Psoas muscle (tissue), 8 donors: ENCODE results near the gene PJA2. TPM values are rescaled to one million over a fixed set of nuclear protein-coding genes. Genes with fewer than 3 reads are reported as not detected.
A peak's percentile ranks its signal among the peaks of the same experiment; 100 is the strongest.

Experiments used
- ATAC-seq, 4 donors: fragments of 200-7000 bp; cut with Tn5 transposase; one replicate each; pipeline ENCODE4 v1.9.1; 2020; ENCODE audit warnings: moderate library complexity in 3 of 4, mild to moderate bottlenecking in 2 of 4
- DNase-seq, 2 donors: peaks; one replicate each; pipeline ENCODE4 v3.0.0-alpha.2; 2020
- H3K27ac ChIP-seq: fragments of 200-600 bp; one replicate; pipeline ENCODE4 v1.8.0; 2022
- H3K27me3 ChIP-seq, 3 donors: fragments of 200-600 bp in 1 of 3; one replicate each; pipeline versions ENCODE4 v1.6.1 to v1.8.0; 2013 to 2022; ENCODE audit warnings: low read length in 2 of 3, mild to moderate bottlenecking in 2 of 3, moderate library complexity in 1 of 3; ENCODE audit not compliant: insufficient read depth in 3 of 3
- H3K36me3 ChIP-seq, 2 donors: fragments of 200-600 bp in 1 of 2; one replicate each; pipeline versions ENCODE4 v1.6.1 to v1.8.0; 2013 to 2022; ENCODE audit warnings: low read depth in 1 of 2, mild to moderate bottlenecking in 1 of 2, moderate library complexity in 1 of 2; ENCODE audit not compliant: insufficient read depth in 1 of 2
- H3K4me1 ChIP-seq: fragments of 200-600 bp; one replicate; pipeline ENCODE4 v1.8.0; 2022
- H3K4me3 ChIP-seq: fragments of 200-600 bp; one replicate; pipeline ENCODE4 v1.8.0; 2022; ENCODE audit warnings: mild to moderate bottlenecking
- H3K9me3 ChIP-seq: fragments of 200-600 bp; one replicate; pipeline ENCODE4 v1.8.0; 2022
- CTCF ChIP-seq: fragments of 200-600 bp; IDR thresholded peaks from one replicate; pipeline ENCODE4 v1.8.0; 2022; ENCODE audit warnings: antibody characterized with exemption
- WGBS, 3 donors: extraction: QIAGEN DNeasy Blood & Tissue Kit; methylation state at CpG; one replicate each; pipeline versions ENCODE4 v1.1.6 to v1.1.7; 2013; 5-methylcytosine and 5-hydroxymethylcytosine counted together
- intact Hi-C, 2 donors: fragments of 100-400 bp; cut with DNase I; formaldehyde crosslinking; loops; one replicate each; pipeline versions ENCODE4 v1.11.0 to v1.14.2; 2022
- polyA plus RNA-seq, 3 donors: library from polyadenylated mRNA; stranded (reverse); fragments of 200-250 nt; gene quantifications; one replicate each; pipeline ENCODE4 v1.2.3, GENCODE V29; 2013
- total RNA-seq, 4 donors: library from RNA; stranded (reverse); fragmentation: NEBNext Ultra II Directional in 2 of 4; extraction: Animal tissue kit (Norgen Biotek cat#: 25700) in 2 of 4; gene quantifications; one replicate each; pipeline versions ENCODE4 v1.2.1 to v1.2.4, GENCODE V29; 2021 to 2023
- donor health status: healthy with polysubstance abuse.
- donor health status: DM: no; HTN: no; CAD: no; lungs with moderate emphysema.
- donor health status: Bipolar disorder and iron deficiency.
- donor health status: healthy.
- donor health status: DM: yes; HTN: yes; CAD: no.
- donor health status: DM: no; HTN: no; CAD: no.
- donor health status: DM: no; HTN: no; CAD: no.
- donor health status: DM: yes; HTN: yes; CAD: no.

PJA2 gene
- total and polyA plus RNA-seq, 7 donors, result 20.9 to 66.9 (median 39.3) TPM

GRCh38 chr5:109304309-109304708 is 105.5 kb downstream of the PJA2 start:
- no peak for DNase-seq
- Histone ChIP-seq H3K9me3 (no peaks in the 10 kb centered on the region), H3K27me3 (no peaks in the 10 kb centered on the region), H3K36me3 (no peaks in the 10 kb centered on the region), H3K4me3 (no peak overlapping the region), H3K27ac (no peak overlapping the region), H3K4me1 (no peaks in the 10 kb centered on the region)
- intact Hi-C loops, result loop anchor here in 1 of 2 donors (10.0 kb wide), 1 partner anchor 160 kb away; no protein-coding TSS in a partner anchor
- ATAC-seq, result peak in 3 of 4 donors; percentile 11 to 50 (median 40)
- TF ChIP-seq CTCF, result no peak

- ATAC-seq, result no peak
- Histone ChIP-seq H3K4me3 (no peak overlapping the region), H3K27ac (no peak overlapping the region), H3K27me3 (no peaks in the 10 kb centered on the region), H3K36me3 (no peaks in the 10 kb centered on the region), H3K4me1 (no peaks in the 10 kb centered on the region), H3K9me3 (no peaks in the 10 kb centered on the region)
- intact Hi-C loops, result loop anchor here in 1 of 2 donors (10.0 kb wide), 1 partner anchor 164 kb away; no protein-coding TSS in a partner anchor
- DNase-seq, result no peak
- 94 to 95% (median 94%) methylated on average over 2 of the region's 2 CpGs for WGBS, 3 donors
- no peak for TF ChIP-seq CTCF
These were observed 109.4 kb downstream of the PJA2 start for GRCh38 chr5:109300367-109300766.

DNA sequence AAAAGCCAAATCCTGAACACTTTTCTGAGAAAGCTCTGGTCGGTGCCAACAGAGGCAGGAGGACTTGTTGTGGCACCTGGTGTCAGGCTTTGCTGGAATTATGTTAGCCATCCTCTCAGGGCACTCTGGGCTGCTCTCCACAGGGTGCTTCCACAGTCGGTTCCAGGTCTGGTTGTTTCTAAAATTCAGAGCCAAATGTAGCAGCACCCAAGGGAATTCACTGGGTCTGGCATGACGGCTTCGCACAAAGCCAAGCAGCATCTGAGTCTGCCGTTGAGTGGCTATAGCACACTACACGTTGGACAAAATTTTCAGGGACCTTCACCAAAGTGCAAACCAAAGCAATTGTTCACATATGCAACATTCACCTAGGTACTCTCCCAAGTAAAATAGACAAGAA is 110.2 kb downstream of the PJA2 start:
- ATAC-seq, result no peak
- WGBS, 3 donors, result 21 to 26% (median 21%) methylated on average over 6 of the region's 6 CpGs
- no peak for TF ChIP-seq CTCF
- Histone ChIP-seq H3K4me1 (no peaks in the 10 kb centered on the region), H3K4me3 (no peak overlapping the region), H3K36me3 (no peaks in the 10 kb centered on the region), H3K27ac (no peak overlapping the region), H3K9me3 (no peaks in the 10 kb centered on the region), H3K27me3 (no peaks in the 10 kb centered on the region)
- intact Hi-C loops, result no loop called here
- DNase-seq, result no peak

DNA sequence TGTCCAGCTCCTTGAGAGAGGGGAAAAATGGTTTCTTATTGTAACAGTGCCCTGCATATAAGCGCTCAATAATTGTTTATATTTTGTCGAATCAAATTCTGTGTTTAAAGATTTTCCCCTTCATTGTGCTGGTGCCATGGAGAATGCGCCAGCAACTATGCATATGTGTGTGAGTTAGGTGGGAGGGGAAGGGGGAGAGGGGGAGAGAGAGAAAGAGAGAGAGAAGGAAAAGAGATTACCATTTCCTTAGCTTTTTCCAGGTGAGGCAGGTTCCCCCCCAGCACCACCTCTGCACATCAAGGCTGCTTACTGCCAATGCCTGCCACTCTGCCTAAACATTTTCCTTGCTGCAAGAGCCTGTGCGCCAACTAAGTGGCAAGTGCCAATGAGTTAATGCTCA is 111.0 kb downstream of the PJA2 start:
- no peaks in the 10 kb centered on the region for H3K4me1 ChIP-seq
- DNase-seq (no peak), ATAC-seq (no peak)
- no peaks in the 10 kb centered on the region for H3K27me3 ChIP-seq
- no peak overlapping the region for H3K27ac ChIP-seq
- WGBS, 3 donors, result 39 to 95% (median 79%) methylated on average over 4 of the region's 4 CpGs
- no peak for TF ChIP-seq CTCF
- no peaks in the 10 kb centered on the region for H3K9me3 ChIP-seq
- H3K4me3 ChIP-seq, result no peak overlapping the region
- H3K36me3 ChIP-seq, result no peaks in the 10 kb centered on the region
- intact Hi-C loops, result no loop called here

DNA sequence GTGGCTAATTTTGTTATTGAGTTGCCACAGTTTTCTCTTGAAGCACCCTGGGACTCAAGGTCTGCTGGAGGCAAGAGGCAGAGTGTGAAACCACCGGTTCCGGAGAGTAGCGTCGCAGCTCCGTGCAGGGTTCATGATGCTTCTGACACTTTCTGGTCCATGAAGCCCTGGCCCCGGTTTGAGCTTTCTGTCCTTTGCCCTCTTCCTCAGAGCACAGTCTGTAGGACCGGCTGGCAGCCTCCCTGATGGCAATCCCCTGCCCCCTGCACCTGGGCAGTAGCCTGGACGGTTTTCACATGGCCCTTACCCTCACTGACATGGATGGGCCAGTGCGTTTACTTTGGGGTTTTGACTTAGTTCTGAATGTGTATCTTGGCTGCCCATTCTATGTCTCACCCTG is 111.9 kb downstream of the PJA2 start:
- H3K36me3 ChIP-seq, result no peaks in the 10 kb centered on the region
- no peak overlapping the region for H3K4me3 ChIP-seq
- no peak for ATAC-seq
- no peak for DNase-seq
- no peaks in the 10 kb centered on the region for H3K4me1 ChIP-seq
- H3K27ac ChIP-seq, result no peak overlapping the region
- no peak for TF ChIP-seq CTCF
- no peaks in the 10 kb centered on the region for H3K9me3 ChIP-seq
- intact Hi-C loops, result no loop called here
- WGBS, 3 donors, result 88 to 90% (median 89%) methylated on average over 9 of the region's 9 CpGs
- no peaks in the 10 kb centered on the region for H3K27me3 ChIP-seq
